HG02943 (cell line): ENCODE measurements around the gene CCDC158.
"Not testable (repeated sequence)": the region's sequence is repeated elsewhere in the genome, so short reads cannot be mapped to it uniquely, and the experiment has no call there.

Experiments used
- ATAC-seq: cut with Tn5 transposase; IDR thresholded peaks from one replicate; pipeline ENCODE4 v1.9.1; 2021; ENCODE audit warnings: mild to moderate bottlenecking, low read depth, moderate library complexity; ENCODE audit not compliant: unreplicated experiment

CCDC158 gene

DNA sequence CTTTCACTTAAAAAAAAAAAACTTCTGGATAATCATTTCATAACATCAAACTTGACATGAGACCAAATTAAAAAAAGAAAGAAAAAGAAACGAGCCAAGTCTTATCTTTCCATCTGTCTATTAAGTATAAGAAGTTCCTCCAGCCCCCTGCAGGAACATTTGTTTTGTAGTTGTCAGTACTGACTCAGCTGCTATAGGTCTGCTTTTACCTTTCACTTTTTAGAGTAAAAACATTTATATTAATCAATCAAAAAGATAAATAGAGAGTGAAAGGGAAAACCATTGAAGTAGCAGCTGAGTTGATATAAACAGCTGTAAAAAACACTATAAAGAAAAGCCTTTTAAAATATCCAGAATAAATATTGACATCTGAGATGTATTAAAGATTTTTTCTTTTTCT, 46.1 kb downstream of the CCDC158 start:
- no peak for ATAC-seq

DNA sequence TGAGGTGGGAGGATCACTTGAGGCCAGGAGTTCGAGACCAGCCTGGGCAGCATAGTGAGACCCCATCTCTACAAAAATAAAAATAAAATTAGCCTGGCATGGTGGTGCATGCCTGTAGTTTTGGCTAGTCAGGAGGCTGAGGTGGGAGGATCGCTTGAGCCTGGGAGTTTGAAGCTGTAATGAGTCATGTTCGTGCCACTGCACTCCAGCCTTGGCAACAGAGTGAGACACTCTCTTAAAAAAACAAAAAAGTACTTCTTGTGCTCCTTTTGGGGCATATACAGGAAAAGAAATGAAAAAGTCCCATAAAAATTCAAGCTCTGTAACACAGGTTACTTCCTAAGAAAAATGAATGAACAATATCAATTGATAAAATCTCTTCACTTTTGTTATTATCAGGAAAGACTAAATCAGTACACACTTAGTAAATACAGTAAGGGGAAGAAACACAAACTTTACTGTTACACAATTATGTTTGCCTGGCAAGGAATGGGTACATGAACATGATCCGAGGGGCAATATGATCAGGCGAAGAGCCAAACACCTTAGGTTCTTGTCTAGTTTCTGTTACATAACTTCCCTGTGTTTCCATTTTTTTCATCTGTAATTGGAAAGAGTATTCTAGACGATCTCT, 46.9 kb downstream of the CCDC158 start:
- no peak for ATAC-seq

DNA sequence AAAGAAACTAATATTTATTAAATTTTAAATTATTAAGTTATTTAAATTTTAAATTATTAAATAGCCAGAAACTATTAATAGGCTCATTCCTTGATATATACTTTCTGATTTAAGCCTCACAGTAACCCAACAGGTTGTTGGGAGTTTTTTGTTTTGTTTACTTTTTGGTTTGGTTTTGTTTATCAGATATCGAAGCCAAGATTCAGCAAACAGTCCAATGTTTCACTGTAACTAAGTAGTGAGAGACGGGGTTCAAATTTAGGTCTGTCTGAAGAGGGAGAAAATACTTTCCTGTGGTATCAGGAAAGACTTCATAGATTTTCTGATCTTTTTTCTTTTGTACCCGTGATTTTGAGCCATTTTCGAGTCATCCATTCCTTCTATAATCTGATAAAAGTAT, 54.2 kb downstream of the CCDC158 start:
- no peak for ATAC-seq

DNA sequence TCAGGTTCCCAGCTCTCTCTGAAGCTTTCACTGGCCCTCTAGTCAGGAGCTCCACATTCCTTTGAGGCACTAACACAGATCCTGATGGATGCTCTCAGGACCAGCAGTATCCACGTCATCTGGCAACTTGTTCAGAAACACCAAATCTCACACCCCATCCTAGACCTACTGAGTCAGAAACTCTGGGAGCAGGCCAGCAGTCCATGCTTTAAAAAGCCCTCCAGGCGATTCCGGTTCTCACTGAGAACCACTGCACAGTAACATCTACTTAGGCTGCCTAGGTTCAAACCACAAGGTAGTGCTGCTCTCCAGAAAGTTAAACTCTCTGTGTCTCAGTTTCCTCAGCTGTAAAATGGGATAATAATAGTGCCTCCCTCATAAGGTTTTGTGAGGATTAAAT, 55.3 kb downstream of the CCDC158 start:
- no peak for ATAC-seq

DNA sequence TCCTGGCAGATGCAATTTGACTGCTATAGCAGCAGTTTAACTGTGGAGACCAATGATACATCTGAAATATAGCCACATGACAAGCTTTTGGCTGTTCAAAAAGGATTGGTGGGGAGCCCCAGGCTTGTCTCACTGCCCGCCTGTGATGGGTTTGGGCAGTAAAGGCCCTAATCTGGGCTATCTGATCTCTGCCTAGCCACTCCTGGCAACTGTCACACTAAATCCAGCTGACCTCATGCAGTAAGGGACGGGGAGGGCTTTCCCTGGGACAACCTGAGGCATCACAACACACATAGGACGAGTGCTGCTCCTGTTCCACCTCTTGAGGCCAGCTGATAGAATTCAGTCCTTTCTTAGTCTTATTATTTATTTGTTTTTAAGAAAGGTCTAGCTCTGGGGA, 56.2 kb downstream of the CCDC158 start:
- ATAC-seq: no peak

DNA sequence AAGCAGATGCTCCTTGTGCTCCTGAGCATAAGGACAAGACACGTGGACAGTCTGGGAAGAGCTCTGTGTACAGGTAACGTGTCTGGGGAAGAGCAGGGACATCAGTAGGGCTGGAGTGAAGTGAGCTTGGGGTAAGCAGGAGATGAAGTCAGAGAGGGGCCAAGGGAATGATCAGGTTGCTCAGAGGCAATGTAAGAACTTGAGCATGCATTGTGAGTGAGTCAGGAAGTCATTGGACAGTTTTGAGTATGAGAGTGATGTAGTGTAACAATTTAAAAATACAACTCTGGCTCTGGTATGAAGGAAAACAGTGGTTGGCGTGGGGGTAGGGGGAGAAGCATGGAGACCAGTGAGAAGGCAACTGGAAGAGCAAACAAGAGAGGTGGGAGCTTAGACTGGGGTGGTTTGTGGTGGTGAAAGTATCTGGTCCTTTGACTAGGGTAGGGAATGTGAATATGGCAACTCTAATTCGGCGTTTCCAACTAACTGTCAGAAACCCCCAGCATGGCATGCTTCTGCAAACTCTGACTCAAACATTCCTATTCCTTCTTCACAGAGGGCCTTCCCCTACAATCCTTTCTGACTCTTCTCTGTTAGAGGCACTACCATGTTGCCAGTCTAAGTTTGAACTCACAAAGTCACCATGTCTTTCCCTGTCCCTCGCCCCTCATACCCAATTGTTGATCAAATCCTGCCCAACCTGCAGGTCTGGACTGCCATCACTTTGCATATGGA, 57.2 kb downstream of the CCDC158 start:
- no peak for ATAC-seq

DNA sequence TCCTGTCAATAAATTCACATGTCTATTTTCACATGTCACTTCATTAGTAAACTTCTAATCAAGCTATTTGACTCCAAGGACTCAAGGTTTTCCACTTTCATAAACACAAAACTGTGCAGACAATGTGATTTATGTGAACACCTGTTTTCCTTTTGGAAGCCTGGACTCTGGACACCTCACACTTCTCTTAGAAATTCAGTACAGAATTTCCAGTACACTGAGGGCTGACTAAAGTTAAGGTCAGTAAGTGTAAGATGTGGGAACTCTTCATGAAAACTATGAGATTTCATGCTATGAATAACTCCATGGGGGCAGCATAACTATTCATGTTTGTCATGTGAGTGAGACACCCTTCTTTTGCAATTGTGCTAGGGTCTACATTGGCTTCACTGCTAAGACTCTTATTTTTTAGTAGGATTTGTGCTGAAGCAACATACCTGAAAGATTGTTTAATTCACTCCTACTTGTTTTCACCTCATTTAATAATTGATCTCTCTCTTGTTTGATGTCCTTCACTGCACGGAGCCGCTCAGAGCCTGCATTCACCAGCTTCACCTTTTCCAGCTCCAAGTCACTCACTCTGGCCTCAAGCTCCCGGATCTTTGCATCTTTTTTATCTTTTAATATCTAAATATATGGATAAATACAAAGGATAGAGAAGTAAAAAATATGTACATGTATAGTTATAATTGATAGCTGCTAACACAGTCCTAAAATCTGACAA, 59.1 kb downstream of the CCDC158 start:
- ATAC-seq: no peak

DNA sequence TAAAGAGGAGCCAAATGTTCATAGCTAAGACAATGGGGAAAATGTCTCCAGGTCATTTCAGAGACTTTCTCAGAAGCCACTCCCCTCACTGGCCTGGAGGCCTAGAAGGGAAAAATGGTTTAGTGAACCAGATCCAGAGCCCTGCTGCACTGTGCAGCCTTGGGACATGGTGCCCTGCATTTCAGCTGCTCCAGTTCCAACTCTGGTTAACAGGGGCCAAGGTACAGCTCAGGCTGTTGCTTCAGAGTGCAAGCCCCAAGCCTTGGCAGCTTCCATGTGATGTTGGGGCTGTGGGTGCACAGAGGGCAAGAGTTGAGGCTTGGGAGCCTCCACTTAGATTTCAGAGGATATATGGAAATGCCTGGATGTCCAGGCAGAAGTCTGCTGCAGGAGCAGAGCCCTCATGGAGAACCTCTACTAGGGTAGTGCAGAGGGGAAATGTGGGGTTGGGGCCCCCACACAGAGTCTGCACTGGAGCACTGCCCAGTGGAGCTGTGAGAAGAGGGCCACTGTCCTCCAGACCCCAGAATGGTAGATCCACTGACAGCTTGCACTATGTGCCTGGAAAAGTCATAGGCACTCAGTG, 61.0 kb downstream of the CCDC158 start:
- ATAC-seq: not testable (repeated sequence)

DNA sequence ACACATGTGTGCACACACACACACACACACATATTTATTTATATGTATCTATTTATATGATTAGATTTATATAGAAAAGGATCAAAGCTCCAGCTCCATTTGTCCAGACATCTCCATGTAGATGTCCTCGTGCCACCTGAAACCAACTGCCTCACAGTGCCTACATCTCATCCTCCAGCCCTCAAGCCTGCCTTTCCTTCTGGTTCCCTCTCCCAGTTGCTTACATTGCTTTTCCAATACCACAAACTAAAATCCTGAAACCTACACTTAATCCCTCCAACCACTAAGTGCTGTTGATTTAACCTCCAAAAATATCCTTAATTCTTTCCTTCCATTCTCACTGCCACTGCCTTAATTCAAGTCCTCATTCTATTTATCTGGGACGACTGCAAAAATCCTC, 63.0 kb downstream of the CCDC158 start:
- ATAC-seq: no peak

DNA sequence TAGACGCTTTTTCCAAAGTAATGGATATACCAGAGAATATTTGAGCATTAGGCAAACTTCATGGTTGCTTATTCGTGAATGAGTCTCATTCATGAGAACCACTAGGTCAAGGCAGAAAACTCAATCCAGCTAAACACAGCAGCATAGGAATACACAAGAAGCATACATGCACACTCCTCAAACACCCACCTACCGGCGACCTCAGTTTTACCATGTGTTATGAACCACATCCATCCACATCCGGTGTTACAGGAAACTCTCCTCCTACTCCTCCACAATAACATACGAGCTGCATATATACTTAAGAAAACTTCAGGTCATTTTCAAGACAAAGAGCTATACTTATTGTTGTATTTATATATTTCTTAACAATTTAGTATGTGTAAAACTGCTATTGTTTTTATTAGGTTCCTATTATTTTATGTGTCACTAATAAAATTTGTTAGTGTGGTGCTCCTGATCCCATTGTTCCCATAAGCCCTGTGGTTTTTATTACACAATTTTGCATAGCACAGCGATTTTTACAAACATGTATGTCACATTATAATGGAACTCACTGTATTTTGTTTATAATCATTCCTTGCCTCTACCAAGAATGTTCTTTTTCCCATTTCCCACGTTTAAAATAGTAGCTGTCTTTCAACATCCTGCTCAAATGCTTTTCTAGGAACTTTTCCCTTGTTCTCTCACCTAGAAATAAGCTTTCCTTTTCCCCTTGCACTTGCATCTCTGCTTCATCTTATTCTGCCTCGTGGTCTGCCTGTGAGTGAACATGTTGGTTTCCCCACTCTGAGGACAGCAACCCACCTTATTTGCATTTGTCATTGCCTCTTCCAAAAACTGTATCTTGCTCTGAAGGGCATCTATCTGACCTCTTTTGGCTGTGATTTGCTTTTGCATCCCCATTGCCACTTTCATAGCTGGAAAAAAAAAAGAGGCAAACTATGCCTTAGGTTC, 66.1 kb downstream of the CCDC158 start:
- no peak for ATAC-seq

DNA sequence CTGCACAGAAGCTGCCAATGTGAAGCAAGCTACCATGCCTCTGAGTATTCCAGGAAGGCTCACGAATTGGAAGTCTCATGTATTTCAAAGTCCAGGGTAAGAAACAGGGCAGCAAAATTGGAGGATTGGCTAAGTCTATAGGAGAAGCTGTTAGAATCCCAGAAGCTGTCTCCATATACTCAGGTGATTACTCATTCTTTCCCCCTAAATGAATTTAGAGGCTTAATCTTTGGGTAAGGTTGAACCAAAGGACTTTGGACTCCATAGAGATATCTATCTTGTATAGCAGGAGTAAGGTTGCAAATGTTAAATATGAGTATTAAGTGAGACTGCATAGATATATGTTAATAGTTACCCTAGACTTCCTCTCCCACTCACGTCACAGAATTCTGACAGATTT, 78.1 kb downstream of the CCDC158 start:
- no peak for ATAC-seq

DNA sequence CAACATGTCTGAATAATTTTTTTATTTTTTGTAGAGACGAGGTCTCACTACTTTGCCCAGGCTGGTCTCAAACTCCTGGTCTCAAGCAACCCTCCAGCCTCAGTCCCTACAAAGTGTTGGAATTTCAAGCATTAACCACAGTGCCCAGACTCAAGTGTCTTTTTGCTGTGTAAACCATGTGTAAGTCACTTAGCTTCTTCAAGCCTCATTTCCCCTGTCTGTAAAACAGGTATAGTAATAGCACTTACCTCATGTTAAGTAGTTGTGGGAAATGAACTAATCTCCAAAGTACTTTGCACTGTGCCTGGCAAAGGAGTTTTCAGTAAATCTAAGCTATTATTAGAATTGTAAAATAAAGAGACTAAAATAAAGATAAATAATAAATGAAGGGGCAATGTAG, 78.8 kb downstream of the CCDC158 start:
- no peak for ATAC-seq

DNA sequence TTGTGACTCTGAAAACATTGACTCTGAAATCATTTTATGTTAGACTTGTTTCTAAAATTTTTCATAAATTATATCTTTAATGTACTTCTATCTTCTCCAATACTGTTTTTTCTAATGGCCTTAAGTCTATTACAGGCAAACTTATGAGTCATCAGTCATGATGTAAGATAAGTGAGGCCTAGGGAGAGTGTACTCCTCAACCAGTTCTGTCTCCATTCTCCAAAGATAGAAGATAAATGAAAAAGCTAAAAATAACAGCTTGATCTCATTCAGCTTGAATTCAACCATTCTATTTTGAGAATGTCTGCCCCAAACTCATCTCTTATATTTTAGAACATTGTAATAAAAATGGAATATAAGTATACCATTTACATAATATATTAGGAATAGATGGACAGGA, 79.9 kb downstream of the CCDC158 start:
- ATAC-seq: no peak

DNA sequence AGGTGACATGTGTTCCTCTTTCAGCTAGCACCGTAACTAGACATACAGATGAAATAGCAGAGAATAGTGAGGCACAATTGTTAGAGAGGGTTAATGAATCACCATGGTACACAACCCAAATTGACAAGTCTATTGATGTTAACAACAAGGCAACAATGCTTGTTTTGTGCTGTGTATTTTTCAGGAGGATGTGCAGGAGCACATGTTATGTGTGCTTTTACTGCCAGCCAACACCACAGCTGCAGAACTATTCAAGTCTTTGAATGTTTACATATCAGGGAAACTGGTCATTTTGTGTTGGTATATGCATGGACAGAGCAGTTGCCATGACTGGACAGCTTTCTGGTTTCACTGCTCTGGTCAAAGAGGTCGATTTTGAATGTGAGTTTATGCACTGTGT, 81.6 kb downstream of the CCDC158 start:
- no peak for ATAC-seq

DNA sequence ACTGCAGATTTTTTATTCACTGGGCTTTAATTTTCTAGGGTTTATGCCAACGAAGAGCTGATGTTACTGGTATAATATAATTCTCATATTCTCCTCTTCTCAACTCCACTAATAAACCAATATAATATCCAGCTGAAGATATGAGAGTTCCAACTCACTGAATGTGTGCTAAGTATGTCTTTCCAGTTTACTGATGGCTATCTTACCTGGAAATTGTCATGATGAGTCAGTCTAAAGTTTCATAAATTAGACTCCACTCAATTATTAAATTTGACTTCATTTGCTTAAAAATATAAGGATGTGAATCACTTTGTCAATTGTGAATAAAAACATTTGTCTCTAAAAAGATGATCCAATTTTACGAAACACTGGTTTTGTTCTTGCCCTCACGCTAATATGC, 86.1 kb downstream of the CCDC158 start:
- no peak for ATAC-seq

DNA sequence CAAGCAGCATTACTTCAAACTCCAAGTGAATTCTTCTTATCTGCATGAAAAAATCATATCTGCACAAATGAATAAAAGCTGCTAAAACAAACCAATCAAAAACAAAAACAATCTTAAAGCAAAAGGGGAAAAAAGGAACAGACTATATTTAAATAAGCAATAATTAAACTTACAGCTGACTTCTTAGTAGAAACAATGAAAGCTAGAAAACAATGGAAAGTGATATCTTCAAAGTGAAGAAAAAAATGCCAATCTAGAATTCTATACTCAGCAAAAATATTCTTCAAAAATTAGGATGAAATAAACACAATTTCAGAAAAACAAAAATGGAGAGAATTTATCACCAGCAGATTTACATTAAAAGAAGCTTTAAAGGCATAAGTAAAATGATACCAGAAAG, 94.4 kb downstream of the CCDC158 start:
- no peak for ATAC-seq

DNA sequence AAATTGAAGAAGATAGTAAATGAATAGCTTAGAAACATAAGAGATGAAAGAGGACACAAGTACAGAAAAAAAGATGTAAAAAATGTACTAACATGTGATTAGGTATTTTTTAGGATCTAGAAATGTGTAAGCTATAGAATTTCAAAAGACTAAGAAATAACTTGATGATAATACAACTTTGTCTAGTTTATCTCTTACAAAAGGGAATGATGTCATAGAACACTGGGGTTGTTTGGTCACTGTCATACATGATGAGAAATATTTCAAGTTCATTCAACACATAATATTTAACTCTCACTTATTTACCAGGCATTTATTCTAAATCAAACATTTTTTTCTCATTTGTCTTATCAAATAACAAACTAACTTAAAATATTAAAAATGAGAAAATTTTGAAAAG, 95.9 kb downstream of the CCDC158 start:
- ATAC-seq: no peak

DNA sequence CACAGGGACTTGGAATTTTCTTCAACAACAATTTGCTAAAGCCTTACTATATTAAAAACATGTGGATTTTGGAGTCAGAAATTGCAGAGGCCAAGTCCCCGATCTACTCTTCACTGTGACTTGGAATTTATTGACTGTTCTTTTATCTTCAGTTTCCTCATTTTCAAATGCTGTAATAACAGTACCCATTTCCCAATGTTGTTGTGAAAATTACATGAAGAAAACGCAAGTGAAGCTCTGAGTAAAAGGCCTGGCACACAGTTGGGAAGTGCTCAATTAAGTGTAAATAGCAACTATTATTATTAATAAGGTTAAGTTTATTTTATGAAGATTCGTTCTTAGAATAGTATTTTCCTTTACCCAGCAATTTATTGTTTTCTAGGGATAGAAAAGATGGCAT, 98.7 kb downstream of the CCDC158 start:
- ATAC-seq: no peak

DNA sequence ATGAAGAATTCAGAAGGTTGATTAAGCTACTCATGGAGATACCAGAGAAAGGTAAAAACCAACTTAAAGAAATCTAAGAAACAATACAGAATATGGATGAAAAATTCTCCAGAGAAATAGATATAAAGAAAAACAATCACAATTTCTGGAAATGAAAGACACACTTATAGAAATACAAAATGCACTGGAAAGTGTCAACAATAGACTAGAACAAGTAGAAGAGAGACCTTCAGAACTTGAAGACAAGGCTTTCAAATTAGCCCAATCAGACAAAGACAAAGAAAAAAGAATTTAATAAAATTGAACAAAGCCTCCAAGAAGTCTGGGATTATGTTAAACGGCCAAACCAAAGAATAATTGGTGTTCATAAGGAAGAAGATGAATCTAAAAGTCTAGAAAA, 104.8 kb downstream of the CCDC158 start:
- no peak for ATAC-seq

DNA sequence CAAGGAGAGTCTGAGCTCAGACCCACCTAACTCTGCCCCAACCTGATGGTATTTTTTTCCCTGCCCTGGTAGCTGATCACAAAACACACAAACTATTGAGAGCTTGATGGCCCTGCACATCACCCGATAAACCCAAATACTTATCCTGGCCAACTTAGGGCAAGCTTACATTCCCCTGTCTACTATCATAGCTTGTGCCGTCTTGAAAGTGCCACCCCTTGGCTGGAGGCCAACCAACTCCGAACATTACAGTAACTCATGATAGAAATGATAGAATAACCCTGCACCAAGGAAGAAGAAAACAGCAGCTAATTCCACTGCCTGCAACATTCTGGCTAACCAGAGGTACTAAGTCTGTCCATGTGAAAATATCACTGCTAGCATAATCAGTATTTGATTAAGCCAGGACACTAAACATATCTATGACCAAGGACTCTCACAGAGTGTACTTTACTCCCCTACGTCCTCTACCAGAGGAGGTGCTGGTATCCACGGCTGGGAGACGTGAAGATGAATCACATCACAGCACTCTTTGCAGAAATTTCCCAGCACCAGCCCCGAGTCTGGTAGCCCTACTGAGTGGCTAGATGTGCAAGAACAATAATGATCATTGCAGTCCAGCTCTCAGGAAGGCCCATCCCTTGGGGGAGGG, 105.5 kb downstream of the CCDC158 start:
- no peak for ATAC-seq
